HEK293 (cell line): ENCODE results near the gene NR3C2.

Source experiments
- ZBTB26 ChIP-seq: fragments of 450-650 bp; formaldehyde crosslinking; optimal IDR thresholded peaks from 2 replicates; pipeline ENCODE3; 2016; ENCODE audit warnings: missing biosample characterization, mild to moderate bottlenecking, missing genetic modification characterization
- ZNF292 ChIP-seq: fragments of 450-650 bp; formaldehyde crosslinking; IDR thresholded peaks from 2 replicates; pipeline ENCODE4 v1.5.1; 2016; ENCODE audit warnings: low read depth, missing biosample characterization, missing genetic modification characterization, borderline replicate concordance
- ZNF830 ChIP-seq: fragments of 450-650 bp; IDR thresholded peaks from 2 replicates; pipeline ENCODE4 v1.5.0; 2018; ENCODE audit warnings: missing biosample characterization, missing genetic modification characterization, low read depth, mild to moderate bottlenecking, moderate library complexity
- TF ChIP-seq, protein P1 (sequence below): fragments of 450-650 bp; formaldehyde crosslinking; IDR thresholded peaks from 2 replicates; pipeline ENCODE4 v1.5.1; 2016; ENCODE audit warnings: missing biosample characterization, missing genetic modification characterization

- TF ChIP-seq, protein P1, sequence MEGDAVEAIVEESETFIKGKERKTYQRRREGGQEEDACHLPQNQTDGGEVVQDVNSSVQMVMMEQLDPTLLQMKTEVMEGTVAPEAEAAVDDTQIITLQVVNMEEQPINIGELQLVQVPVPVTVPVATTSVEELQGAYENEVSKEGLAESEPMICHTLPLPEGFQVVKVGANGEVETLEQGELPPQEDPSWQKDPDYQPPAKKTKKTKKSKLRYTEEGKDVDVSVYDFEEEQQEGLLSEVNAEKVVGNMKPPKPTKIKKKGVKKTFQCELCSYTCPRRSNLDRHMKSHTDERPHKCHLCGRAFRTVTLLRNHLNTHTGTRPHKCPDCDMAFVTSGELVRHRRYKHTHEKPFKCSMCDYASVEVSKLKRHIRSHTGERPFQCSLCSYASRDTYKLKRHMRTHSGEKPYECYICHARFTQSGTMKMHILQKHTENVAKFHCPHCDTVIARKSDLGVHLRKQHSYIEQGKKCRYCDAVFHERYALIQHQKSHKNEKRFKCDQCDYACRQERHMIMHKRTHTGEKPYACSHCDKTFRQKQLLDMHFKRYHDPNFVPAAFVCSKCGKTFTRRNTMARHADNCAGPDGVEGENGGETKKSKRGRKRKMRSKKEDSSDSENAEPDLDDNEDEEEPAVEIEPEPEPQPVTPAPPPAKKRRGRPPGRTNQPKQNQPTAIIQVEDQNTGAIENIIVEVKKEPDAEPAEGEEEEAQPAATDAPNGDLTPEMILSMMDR, result no peak
- TF ChIP-seq ZNF292 (tag by site-specific recombination) (no peak), ZBTB26 (tag by site-specific recombination) (no peak), ZNF830 (tag by site-specific recombination) (no peak)
Observed at GRCh38 chr4:148103597-148104355, 338.4 kb downstream of the NR3C2 start.
